HG03103 (cell line): Measurements from ENCODE around the gene UBE2D1.

Experiments
- ATAC-seq: cut with Tn5 transposase; IDR thresholded peaks from one replicate; pipeline ENCODE4 v1.9.1; 2021; ENCODE audit warnings: low read depth; ENCODE audit not compliant: unreplicated experiment

The UBE2D1 gene

GRCh38 chr10:58334817-58335305, at the start of gene UBE2D1:
UBE2D1 (plus strand) TSS chr10:58335006; CDS start chr10:58335202, 196 bp downstream.
- ATAC-seq = peak; percentile 98

DNA sequence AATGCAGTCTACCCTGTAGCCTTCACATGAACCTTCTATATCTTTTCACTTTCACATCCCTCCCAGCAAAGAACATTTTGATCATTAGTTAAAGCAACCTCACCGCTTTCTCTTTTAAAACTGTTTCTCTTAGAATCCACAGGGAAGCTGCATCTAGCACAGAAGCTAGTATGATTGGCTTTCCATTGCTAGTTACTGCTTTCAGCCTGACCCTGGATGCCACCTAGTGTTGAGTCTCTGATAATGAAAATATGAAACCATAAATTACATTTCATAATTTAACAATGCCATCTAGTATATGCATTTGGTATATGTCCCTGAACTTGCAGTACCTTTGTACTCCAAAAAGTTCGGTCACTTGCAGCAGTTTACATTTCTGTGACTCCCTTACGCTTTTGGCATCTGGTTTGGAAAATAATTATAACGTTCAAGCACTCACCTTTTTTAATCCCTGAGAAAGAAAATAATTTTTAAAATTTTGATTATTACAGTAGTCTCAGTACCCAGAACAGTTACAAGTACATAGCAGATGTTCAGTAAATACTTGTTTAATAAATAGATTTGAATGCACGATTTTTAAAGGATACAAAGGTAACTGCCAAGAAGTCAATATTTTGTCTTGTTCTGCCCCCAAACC, 43.1 kb upstream of the UBE2D1 start:
- ATAC-seq = peak; percentile 72

DNA sequence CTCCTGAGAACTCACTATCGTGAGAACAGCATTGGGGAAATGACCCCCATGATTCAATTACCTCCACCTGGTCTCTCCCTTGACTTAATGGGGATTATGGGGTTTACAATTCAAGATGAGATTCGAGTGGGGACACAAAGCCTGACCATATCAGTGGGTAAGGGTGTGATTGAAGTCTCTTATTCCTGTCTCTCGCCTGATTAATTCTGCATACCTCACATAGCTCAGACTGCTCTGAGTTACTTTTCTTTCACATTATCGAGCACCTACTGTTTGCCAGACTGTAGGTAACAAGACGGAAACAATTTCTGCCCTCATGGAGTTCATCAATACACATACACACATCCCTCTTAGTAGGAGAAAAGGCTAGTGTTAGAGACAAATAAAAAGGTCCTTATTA, 40.8 kb upstream of the UBE2D1 start:
- ATAC-seq = no peak

DNA sequence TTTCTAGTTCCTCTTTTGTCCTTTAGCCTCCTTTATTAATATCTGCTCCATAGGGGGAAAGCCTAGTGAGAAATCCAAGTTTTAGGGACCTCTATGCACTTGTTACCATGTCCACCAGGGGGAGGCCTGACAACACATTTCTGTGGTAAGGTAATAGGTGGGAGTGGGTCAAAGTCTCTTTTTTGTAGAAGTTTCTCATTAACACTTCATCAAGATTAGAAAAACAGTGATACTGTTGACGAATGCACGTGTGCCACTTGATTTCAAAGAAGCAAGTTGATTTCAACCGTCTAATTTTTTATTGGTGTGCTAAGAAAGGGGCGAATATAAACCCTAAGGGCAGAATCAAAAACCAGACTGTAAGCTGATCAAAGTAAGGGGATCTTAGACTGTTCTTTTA, 35.2 kb upstream of the UBE2D1 start:
- ATAC-seq = peak; percentile 90

DNA sequence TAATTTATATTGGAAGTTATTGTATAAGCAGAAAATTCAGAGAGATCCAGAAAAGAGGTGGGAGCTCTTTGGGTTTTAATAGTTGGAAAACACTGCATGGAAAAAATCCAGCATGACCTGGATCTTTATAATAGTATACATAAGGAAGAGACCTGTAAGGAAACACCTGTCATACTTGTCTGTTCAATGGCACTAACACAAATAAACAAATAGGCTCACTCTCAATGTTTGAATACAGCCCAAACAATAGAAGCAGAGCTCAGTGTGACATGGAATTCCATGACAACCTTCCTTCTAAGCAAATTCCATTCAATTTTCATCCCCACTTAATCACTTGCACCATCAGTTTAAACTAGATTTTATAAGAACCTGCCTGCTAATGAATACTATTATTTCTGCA, 34.1 kb upstream of the UBE2D1 start:
- ATAC-seq = no peak

- ATAC-seq = no peak
Observed at GRCh38 chr10:58302254-58302653, 32.6 kb upstream of the UBE2D1 start.

DNA sequence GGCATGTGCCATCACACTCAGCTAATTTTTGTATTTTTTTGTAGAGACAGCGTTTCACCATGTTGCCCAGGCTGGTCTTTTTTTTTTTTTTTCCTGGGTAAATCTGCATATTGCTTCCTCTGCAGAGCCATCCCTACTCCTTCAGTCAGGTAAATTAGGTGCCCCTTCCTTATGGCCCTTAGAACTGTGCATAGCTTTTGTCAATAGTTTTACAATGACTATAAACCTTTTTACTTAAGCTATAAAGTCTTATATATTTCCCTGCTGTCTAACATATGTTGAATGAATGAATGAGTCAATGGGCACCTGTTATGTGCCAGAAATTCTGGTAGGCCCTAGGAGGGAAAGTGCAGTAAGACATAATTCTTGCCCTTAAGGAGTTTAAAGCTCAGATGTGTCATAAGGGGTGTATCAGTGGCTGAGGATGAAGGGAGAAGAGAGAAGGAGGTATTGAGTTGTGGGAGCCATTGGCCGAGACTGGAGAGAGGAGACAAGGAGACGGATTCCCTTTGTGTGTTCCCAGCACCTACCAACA, 30.6 kb upstream of the UBE2D1 start:
- ATAC-seq = no peak

DNA sequence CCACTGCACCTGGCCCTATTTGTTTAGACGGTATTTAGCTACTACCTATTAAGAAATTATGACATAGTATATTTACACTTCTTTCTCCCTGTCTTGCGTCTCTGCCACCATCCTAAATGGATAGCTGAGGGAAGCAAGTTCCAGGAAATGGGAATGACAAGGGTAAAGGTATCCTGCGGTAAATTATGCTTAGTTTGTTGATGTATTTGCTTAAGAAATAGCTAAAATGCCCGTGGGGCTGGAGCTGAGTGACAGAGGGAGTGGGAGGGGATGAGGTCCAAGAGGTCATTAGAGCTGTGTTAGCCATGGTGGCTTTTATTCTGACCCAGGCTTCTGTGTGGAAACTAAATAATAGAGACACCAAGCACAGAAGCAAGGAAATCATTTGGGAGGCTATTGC, 29.0 kb upstream of the UBE2D1 start:
- ATAC-seq = no peak

DNA sequence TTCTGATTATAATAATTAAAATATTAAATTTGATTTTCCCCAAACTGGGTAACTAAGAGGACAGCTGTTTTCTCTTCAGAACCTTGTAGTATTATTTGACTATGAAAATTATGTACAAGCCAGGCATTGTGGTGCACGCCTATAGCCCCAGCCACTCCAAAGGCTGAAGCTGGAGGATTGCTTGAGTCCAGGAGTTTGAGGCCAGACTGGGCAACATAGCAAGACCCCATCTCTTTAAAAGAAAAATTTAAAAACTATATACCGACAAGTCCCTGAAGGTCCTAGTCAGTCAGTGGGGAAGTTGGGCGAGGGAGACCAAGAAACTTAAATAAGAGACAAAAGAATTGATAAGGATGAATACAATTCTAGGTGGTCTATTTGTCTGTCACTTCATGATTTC, 27.1 kb upstream of the UBE2D1 start:
- ATAC-seq = no peak

DNA sequence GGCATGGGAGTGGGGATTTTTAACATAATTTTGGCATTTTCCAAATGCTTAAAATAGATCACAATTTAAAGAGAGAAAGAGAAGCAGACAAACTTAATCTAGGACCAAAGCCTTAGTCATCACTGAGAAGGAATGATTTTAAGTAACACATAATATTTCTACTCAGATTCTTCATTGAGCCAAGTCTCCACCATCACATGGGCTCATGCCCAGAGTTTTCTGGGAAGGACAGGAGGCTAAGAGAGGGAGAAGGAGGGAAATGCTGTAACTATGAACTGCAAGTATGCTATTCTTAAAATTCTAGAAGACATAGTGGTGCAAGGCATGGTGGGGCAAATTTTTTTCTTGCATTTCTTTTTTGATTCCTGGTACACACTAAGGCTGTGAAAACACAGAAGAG, 23.8 kb upstream of the UBE2D1 start:
- no peak for ATAC-seq

DNA sequence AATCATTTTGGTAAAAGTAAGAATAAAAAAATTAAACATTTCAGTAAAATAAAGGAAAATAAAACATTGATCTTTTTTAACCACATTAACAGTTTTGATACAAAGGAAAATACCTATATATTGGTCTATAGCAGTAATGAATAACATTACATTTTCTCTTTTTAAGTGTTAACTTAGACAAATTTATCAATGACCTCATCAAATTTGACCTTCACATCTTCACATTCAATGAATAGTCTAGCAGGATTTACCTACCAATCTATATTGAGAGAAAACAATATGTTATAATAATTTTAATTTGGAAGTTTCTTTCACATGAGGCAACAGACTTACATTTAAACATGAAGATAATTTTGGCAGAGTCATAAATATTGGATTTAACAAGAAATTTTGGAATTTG, 17.9 kb upstream of the UBE2D1 start:
- ATAC-seq = no peak

DNA sequence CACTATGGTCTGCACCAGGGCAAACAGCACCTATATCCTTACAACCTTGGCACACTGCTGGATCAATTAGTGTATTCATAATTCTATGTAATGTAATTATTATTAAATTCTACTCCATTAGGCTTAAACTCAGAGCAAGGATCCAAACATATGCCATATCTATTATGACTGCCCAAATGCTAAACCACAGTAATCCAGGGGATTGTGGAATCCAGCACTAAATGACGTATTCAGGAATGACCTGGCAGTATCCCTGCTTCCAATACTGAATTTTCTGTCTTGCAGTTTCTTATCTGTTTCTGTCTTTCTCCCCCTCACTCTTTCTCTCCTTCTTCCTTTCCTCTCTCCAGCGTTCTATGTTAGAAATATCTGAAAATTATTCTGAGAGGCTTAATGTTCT, 16.5 kb upstream of the UBE2D1 start:
- no peak for ATAC-seq

DNA sequence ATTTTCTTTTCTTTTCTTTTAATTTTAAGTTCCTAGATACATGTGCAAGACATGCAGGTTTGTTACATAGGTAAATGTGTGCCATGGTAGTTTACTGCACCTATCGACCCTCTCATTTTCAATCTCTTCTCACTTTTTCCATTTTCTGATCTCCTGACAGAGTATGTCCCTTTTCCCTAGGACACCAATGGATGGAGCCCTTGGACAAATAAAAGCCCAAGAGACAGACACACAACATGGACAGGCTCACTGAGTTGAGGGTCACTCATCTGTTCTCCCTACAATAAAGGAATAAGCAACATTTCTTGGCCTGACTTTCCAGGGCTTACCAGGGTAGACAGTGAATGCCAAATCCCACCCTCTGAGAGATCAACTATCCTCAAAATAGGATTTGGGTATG, 15.2 kb upstream of the UBE2D1 start:
- ATAC-seq = no peak

DNA sequence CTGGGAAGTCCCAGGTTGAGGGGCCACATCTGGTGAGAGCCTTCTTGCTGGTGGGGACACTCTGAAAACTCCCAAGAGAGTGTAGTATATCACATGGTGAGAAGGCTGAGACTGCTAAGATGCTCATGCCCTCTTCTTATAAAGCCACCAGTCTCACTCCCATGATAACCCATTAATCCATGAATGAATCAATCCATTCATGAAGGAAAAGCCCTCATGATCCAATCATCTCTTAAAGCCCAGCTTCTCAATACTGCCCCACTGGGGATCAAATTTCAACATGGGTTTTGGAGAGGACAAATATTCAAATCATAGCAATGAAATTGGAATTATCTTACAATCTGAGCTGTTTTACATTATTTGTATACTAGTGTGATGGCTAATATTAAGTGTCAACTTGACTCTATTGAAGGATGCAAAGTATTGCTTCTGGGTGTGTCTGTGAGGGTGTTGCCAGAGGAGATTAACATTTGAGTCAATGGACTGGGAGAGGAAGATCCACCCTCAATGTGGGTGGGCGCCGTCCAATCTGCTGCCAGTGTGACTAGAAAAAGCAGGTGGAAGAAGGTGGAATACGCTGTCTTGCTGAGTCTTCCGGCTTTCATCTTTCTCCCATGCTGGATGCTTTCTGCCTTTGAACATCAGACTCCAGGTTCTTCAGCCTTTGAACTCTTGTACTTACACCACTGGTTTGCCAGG, 14.3 kb upstream of the UBE2D1 start:
- ATAC-seq = no peak

DNA sequence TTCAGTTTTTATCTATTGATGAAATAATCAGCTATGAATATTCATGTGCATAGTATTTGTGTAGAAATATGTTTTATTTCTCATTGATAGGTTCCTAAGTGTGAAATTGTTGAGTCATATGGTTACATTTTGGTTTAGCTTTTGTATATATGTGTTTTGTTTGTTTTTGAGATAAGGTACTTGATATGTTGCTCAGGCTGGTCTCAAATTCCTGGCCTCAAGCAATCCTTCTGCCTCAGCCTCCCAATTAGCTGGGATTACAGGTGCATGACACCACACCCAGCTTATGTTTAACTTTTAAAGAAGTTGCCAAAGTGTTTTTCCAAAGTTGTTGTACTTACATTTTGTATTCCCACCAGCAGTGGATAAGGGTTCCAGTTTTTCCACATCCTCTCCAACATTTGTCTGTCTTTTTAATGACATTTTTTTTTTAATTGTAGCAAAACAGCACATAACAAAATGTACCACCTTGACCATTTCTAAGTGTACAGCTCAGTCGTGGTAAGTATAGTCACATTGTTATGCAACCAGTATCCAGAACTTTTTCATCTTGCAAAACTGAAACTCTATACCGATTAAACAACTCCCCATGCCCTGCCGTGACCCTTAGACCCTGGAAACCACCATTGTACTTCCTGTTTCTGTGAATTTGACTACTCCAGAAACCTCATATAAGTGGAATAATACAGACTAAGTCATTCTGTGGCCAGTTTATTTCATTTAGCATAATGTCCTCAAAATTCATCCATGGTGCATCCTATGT, 12.6 kb upstream of the UBE2D1 start:
- ATAC-seq = peak; percentile 80

- no peak for ATAC-seq
Observed at GRCh38 chr10:58322835-58323209, 12.0 kb upstream of the UBE2D1 start.

GRCh38 chr10:58326967-58327381, 7.8 kb upstream of the UBE2D1 start:
- ATAC-seq = no peak

DNA sequence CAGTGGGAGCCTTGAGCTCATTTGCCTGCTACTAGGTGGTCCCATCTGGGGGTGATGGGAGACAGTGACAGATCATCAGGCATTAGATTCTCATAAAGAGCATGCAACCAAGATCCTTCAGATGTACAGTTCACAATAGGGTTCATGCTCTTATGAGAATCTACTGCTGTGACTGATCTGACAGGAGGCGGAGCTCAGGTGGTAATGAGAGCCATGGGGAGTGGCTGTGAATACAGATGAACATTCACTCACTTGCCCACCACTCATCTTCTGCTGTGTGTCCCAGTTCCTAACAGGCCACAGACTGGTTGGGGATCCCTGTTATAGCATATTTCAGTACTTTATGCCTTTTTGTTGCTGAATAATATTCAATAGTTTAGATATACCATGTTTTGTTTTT, 6.6 kb upstream of the UBE2D1 start:
- no peak for ATAC-seq

GRCh38 chr10:58330431-58330830, 4.4 kb upstream of the UBE2D1 start:
- ATAC-seq = no peak

DNA sequence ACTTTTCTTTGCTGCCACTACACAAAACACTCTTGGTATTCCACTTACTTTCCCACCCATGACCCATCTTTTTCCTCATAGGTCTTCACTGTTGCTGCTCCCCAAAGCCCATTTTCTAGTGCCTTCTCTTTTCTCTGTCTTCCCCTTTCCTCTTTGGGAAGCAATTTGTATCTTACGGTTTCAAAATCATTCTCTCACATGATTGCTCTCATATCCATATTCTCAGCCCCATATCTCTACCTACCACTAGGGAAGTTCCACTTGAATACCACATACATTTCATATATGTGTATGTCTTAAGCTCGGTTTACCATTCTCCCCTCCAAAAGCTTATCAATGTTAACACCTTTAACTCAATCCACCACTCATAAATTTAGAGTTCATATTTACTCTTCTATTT, 3.2 kb upstream of the UBE2D1 start:
- ATAC-seq = no peak

- ATAC-seq = peak; percentile 30
Observed at GRCh38 chr10:58335306-58336005, 650 bp downstream of the UBE2D1 start.
